ENCODE results near the gene UGGT2. TPM values are rescaled to one million over a fixed set of nuclear protein-coding genes. Genes with fewer than 3 reads are reported as not detected.

The UGGT2 gene
- total RNA-seq, 2 donors from 2014 or later: 17.3 to 25.6 TPM

DNA sequence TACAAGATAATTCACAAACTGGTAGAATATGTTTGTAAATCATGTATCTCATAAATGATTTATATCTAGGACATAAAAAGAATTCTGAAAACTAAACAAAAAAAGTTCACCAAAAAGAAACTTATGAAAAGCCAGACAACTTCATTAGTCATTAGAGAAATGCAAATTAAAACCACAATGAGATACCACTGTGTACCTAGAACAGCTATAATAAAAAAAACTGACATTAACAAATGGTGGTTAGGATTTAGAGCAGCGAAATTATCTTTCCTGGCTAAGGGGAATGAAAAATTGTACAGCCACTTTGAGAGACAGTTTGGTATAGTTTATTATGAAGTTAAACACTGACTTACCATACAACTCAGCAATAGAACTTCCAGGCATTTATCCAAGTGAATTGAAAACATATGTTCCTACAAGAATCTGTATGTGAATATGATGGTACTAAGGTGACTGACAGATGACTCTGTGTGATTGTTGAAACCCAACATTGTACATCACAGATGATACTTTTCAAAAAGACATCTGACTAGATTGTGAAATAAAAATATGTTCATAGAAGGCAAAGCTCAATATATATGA is 41.8 kb downstream of the UGGT2 start:
- TF ChIP-seq, protein P1, sequence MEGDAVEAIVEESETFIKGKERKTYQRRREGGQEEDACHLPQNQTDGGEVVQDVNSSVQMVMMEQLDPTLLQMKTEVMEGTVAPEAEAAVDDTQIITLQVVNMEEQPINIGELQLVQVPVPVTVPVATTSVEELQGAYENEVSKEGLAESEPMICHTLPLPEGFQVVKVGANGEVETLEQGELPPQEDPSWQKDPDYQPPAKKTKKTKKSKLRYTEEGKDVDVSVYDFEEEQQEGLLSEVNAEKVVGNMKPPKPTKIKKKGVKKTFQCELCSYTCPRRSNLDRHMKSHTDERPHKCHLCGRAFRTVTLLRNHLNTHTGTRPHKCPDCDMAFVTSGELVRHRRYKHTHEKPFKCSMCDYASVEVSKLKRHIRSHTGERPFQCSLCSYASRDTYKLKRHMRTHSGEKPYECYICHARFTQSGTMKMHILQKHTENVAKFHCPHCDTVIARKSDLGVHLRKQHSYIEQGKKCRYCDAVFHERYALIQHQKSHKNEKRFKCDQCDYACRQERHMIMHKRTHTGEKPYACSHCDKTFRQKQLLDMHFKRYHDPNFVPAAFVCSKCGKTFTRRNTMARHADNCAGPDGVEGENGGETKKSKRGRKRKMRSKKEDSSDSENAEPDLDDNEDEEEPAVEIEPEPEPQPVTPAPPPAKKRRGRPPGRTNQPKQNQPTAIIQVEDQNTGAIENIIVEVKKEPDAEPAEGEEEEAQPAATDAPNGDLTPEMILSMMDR (IDR thresholded peaks at IDR 0.05): no peak
- Histone ChIP-seq H3K27ac (no peak overlapping the region), H3K27me3 (no peaks in the 10 kb centered on the region), H3K9me3 (peaks cover 0 to 22% of the 10 kb centered on the region in 2 donors), H3K4me1 (no peaks in the 10 kb centered on the region), H3K36me3 (peaks cover 3% of the 10 kb centered on the region), H3K4me3 (no peak overlapping the region)
- no peak for DNase-seq (ENCODE audit: low spot score)

DNA sequence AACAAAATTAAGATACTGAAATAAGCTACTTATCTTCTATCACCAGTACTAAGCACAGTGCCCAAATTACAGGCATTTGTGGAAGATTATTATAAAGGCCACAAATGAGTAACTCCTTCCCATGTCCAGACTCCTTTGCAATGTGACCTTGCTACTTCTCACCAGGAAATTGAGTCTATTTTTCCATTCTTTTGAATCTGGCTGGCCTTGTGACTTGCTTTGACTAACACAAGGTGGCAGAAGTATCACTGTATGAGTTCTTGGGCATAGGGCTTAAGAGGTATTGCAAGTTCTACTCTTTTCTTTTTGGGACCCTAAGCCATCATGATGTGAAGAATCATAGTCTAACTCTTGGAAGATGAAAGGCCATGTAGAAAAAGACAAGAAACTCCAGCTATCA is 49.9 kb downstream of the UGGT2 start:
- Histone ChIP-seq H3K4me3 (no peak overlapping the region), H3K4me1 (no peaks in the 10 kb centered on the region), H3K27me3 (no peaks in the 10 kb centered on the region), H3K27ac (no peak overlapping the region), H3K9me3 (peaks cover 0 to 12% of the 10 kb centered on the region in 2 donors), H3K36me3 (no peaks in the 10 kb centered on the region)
- DNase-seq (ENCODE audit: low spot score): no peak
- TF ChIP-seq, protein P1 (IDR thresholded peaks at IDR 0.05): no peak

DNA sequence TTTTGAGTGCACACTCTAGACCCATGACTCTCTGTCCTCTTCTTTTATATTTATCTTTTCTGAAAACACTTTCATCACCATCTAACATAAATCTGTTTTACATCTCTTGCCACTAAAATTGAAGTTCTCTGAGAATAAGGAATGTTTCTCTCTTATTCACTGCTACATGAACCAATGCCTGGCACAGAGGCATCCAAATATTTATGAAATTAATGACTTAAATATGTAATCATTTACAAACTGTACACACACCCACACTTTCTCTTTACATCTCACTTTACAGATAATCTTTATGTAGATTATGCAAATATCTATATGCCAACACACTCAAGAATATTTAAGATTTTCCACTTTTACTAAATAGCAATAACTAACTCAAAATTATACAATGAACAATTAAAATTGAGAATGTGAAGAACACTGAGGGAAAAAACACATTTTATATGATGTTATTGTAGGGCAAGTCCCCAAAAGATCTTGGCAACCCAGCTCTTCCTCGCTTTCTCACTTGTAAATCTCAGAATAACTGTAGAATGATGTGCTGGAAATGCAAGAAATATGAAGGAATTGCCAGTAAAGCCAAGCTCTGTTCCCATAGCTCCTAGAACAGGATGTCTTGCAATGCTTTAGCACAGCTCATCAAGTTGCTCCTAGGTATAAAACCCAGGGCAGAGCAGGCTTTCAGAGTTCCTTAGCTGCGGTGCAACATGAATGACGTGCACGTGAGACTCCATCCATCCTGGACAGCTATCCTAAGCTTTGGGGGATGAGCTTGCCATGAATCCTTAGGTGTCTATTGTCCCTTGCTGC is 50.7 kb downstream of the UGGT2 start:
- TF ChIP-seq, protein P1 (IDR thresholded peaks at IDR 0.05): no peak
- Histone ChIP-seq H3K4me1 (no peaks in the 10 kb centered on the region), H3K4me3 (no peak overlapping the region), H3K27me3 (no peaks in the 10 kb centered on the region), H3K36me3 (no peaks in the 10 kb centered on the region), H3K9me3 (peaks cover 0 to 7% of the 10 kb centered on the region in 2 donors), H3K27ac (no peak overlapping the region)
- DNase-seq (ENCODE audit: low spot score): no peak

DNA sequence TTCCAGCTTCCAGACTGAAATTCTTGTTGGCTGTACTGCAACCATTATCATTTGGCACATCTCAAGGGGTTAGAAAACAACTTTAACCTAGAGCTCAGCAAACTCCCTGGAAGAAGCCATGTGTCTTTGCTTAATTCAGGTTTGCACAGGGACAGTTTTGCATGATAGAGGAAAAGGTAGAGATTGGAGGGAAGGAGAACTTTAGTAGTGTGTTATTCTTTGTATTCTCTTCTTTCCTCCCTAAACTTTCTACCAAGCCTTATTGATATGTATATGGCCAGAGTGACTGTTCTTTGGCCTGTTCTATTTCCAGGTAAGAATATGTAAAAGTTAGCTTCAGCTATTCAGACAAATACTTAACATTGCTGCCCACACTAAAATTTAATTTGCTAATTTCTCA is 53.1 kb downstream of the UGGT2 start:
- TF ChIP-seq, protein P1 (IDR thresholded peaks at IDR 0.05): no peak
- H3K36me3 ChIP-seq: no peaks in the 10 kb centered on the region
- no peak for DNase-seq (ENCODE audit: low spot score)

DNA sequence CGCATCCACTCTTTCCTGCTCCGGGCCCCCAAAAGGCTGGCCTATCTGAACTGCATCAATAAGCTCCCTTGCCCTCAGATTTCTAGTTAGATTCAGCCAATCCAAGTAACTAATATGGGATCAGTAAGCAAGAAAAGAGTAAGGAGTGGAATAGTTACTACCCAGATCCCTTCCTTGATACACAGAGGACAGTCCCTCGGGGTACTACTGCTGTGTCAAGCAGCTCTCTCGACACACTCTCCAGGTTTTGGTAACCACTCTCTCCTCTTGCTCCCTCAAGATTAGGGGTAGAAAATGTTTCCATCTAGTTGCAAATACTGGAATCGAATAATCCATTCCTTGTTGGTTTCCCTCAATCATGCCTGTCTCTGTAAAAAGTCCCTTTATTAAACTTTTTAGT is 65.4 kb downstream of the UGGT2 start:
- DNase-seq (ENCODE audit: low spot score): no peak
- TF ChIP-seq, protein P1 (IDR thresholded peaks at IDR 0.05): no peak
- H3K27me3 ChIP-seq: no peaks in the 10 kb centered on the region
- H3K27ac ChIP-seq: no peak overlapping the region
- no peaks in the 10 kb centered on the region for H3K36me3 ChIP-seq
- no peaks in the 10 kb centered on the region for H3K4me1 ChIP-seq
- no peaks in the 10 kb centered on the region for H3K9me3 ChIP-seq
- H3K4me3 ChIP-seq: no peak overlapping the region

More for the DNA sequence above, 53.1 kb downstream of the UGGT2 start:
- H3K4me1 ChIP-seq: no peaks in the 10 kb centered on the region
- H3K27ac ChIP-seq: no peak overlapping the region
- H3K4me3 ChIP-seq: no peak overlapping the region
- no peaks in the 10 kb centered on the region for H3K27me3 ChIP-seq
- H3K9me3 ChIP-seq: no peaks in the 10 kb centered on the region

Measured in right atrium auricular region (tissue), 2 donors.